GM13976 (cell line): ENCODE results near the gene ST3GAL3.

Source experiments
- DNase-seq: peaks from one replicate; pipeline ENCODE4 v3.0.0; 2012; ENCODE audit warnings: low spot score
- in situ Hi-C: fragments of 300-500 bp; cut with MboI; formaldehyde crosslinking; loops from one replicate; pipeline ENCODE4 v1.12.0; 2022; ENCODE audit warnings: low sequenced_read_pairs, mixed read lengths, inconsistent platforms; ENCODE audit not compliant: unreplicated experiment
- TF ChIP-seq, protein P1 (sequence below): IDR thresholded peaks from 2 replicates; pipeline ENCODE4 v1.5.1; 2012; ENCODE audit warnings: borderline replicate concordance, mild to moderate bottlenecking; ENCODE audit not compliant: insufficient read depth; ENCODE audit errors: extremely low read depth, missing control alignments, control extremely low read depth

ST3GAL3 gene

DNA sequence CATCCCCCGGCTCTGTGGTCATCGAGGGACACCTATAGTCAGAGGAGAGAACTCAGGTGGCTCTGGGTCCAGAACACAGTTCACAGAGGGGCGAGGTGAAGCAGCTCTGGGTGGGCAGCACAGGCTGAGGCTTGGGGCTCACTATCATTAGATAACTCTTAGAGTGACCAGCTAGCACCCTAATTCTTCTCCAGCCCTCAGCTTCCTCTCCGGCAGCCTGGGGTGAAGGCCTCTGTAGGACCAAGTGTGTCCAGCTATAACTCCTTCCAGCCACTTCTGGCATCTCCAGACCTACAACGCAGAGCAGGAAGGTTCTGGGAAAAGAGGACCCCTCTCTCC is 227.6 kb downstream of the ST3GAL3 start:
- peak; percentile 31 for DNase-seq
- TF ChIP-seq, protein P1, sequence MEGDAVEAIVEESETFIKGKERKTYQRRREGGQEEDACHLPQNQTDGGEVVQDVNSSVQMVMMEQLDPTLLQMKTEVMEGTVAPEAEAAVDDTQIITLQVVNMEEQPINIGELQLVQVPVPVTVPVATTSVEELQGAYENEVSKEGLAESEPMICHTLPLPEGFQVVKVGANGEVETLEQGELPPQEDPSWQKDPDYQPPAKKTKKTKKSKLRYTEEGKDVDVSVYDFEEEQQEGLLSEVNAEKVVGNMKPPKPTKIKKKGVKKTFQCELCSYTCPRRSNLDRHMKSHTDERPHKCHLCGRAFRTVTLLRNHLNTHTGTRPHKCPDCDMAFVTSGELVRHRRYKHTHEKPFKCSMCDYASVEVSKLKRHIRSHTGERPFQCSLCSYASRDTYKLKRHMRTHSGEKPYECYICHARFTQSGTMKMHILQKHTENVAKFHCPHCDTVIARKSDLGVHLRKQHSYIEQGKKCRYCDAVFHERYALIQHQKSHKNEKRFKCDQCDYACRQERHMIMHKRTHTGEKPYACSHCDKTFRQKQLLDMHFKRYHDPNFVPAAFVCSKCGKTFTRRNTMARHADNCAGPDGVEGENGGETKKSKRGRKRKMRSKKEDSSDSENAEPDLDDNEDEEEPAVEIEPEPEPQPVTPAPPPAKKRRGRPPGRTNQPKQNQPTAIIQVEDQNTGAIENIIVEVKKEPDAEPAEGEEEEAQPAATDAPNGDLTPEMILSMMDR, result no peak
- in situ Hi-C loops, result loop anchor here (10.0 to 25.0 kb wide), 3 partner anchors 170 to 698 kb away; partner anchors contain the start of gene PTPRF

- TF ChIP-seq, protein P1, result no peak
- in situ Hi-C loops, result loop anchor here (10.0 to 25.0 kb wide), 3 partner anchors 171 to 699 kb away; partner anchors contain the start of gene PTPRF
- peak; percentile 32 for DNase-seq
Observed at GRCh38 chr1:43935711-43936427, 228.5 kb downstream of the ST3GAL3 start.

- in situ Hi-C loops, result loop anchor here (10.0 to 25.0 kb wide), 3 partner anchors 172 to 699 kb away; partner anchors contain the start of gene PTPRF
- peak; percentile 72 for DNase-seq
- TF ChIP-seq, protein P1, result no peak
Observed at GRCh38 chr1:43936431-43937151, 229.3 kb downstream of the ST3GAL3 start.

DNA sequence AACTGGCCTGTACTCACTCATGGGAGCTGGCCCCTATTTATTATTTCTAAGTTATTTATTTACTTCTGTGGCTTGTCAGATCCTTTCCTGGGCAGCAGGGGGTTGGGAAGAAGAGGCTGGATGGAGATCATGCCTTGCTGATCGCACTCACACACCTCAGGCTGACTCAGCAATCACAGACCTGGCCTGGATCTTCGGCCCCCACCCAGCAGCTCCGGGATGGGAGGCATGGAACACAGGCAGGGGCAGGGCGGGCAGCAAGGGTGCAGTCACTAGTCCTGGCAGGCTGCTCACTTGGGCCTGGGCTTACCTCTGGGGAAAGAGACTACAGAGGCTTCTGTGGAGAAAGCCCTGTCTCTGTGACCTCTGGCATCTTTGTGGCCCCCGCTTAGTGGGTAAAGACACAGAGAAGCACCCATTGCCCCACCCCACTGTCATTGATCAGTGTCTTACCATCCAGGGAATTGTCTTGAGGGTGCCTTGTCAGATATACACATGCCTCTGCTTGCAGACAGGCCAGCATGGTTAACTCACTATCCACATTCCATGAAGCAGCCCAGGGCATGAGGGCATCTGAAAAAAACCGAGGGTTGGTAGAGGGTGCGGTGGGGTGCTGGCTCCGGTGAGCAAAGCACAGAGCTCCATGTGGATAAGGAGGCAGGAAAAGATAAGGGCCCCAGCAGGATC is 230.0 kb downstream of the ST3GAL3 start:
- in situ Hi-C loops, result loop anchor here (10.0 to 25.0 kb wide), 3 partner anchors 173 to 700 kb away; partner anchors contain the start of gene PTPRF
- TF ChIP-seq, protein P1, result no peak
- no peak for DNase-seq

- no peak for DNase-seq
- TF ChIP-seq, protein P1, result no peak
- in situ Hi-C loops, result loop anchor here (10.0 to 25.0 kb wide), 3 partner anchors 174 to 701 kb away; partner anchors contain the start of gene PTPRF
Observed at GRCh38 chr1:43938383-43938782, 231.0 kb downstream of the ST3GAL3 start.
